ENCODE data around the gene KIF3A.

The KIF3A gene

GRCh38 chr5:132666310-132667123, 70.8 kb downstream of the KIF3A start:
- Histone ChIP-seq H3K4me3 (ENCODE audit: low read depth, low read length) (no peak overlapping the region), H3K36me3 (ENCODE audit: control insufficient read depth, insufficient read depth, low read length) (no peaks in the 10 kb centered on the region), H3K4me1 (no peaks in the 10 kb centered on the region), H3K27me3 (ENCODE audit: control insufficient read depth, insufficient read depth, low read length) (no peaks in the 10 kb centered on the region), H3K4me2 (ENCODE audit: low read length) (no peak overlapping the region), H3K9me3 (ENCODE audit: control insufficient read depth, low read length) (no peaks in the 10 kb centered on the region), H3K27ac (no peak overlapping the region), H3K9ac (no peak overlapping the region), H3K79me2 (no peaks in the 10 kb centered on the region), H2AFZ (no peak overlapping the region)
- TF ChIP-seq CTCF (IDR thresholded peaks at IDR 0.05) = no peak

GRCh38 chr5:132665574-132666080, 71.7 kb downstream of the KIF3A start:
- no peak overlapping the region for H3K27ac ChIP-seq
- H3K79me2 ChIP-seq = no peaks in the 10 kb centered on the region
- no peaks in the 10 kb centered on the region for H3K4me1 ChIP-seq
- H3K4me2 ChIP-seq (ENCODE audit: low read length) = no peak overlapping the region
- no peak overlapping the region for H2AFZ ChIP-seq
- H3K9me3 ChIP-seq (ENCODE audit: control insufficient read depth, low read length) = no peaks in the 10 kb centered on the region
- no peaks in the 10 kb centered on the region for H3K36me3 ChIP-seq (ENCODE audit: control insufficient read depth, insufficient read depth, low read length)
- no peak for TF ChIP-seq CTCF (IDR thresholded peaks at IDR 0.05)
- no peaks in the 10 kb centered on the region for H3K27me3 ChIP-seq (ENCODE audit: control insufficient read depth, insufficient read depth, low read length)
- H3K4me3 ChIP-seq (ENCODE audit: low read depth, low read length) = no peak overlapping the region
- H3K9ac ChIP-seq = no peak overlapping the region

GRCh38 chr5:132664696-132665209, 72.6 kb downstream of the KIF3A start:
- Histone ChIP-seq H3K4me2 (ENCODE audit: low read length) (no peak overlapping the region), H3K27me3 (ENCODE audit: control insufficient read depth, insufficient read depth, low read length) (no peaks in the 10 kb centered on the region), H3K27ac (no peak overlapping the region), H3K9ac (no peak overlapping the region), H3K79me2 (no peaks in the 10 kb centered on the region), H3K4me3 (ENCODE audit: low read depth, low read length) (no peak overlapping the region), H2AFZ (no peak overlapping the region), H3K9me3 (ENCODE audit: control insufficient read depth, low read length) (no peaks in the 10 kb centered on the region), H3K36me3 (ENCODE audit: control insufficient read depth, insufficient read depth, low read length) (no peaks in the 10 kb centered on the region), H3K4me1 (no peaks in the 10 kb centered on the region)
- no peak for TF ChIP-seq CTCF (IDR thresholded peaks at IDR 0.05)

GRCh38 chr5:132663771-132664695, 73.3 kb downstream of the KIF3A start:
- Histone ChIP-seq H3K9ac (no peak overlapping the region), H3K4me1 (no peaks in the 10 kb centered on the region), H3K27me3 (ENCODE audit: control insufficient read depth, insufficient read depth, low read length) (no peaks in the 10 kb centered on the region), H3K4me2 (ENCODE audit: low read length) (no peak overlapping the region), H3K9me3 (ENCODE audit: control insufficient read depth, low read length) (no peaks in the 10 kb centered on the region), H3K79me2 (no peaks in the 10 kb centered on the region), H3K36me3 (ENCODE audit: control insufficient read depth, insufficient read depth, low read length) (no peaks in the 10 kb centered on the region), H3K27ac (no peak overlapping the region), H2AFZ (no peak overlapping the region), H3K4me3 (ENCODE audit: low read depth, low read length) (no peak overlapping the region)
- TF ChIP-seq CTCF (IDR thresholded peaks at IDR 0.05) = no peak

All from parathyroid adenoma (tissue), 2 donors.